ENCODE measurements around the gene SNRNP48. TPM values are rescaled to one million over a fixed set of nuclear protein-coding genes. Genes with fewer than 3 reads are reported as not detected.

The SNRNP48 gene
- total and polyA plus RNA-seq, 2 of the 8 experiments (the other 6 are each of a cell fraction or from before 2014, with no cell fraction given): 7.7 to 21.0 TPM

DNA sequence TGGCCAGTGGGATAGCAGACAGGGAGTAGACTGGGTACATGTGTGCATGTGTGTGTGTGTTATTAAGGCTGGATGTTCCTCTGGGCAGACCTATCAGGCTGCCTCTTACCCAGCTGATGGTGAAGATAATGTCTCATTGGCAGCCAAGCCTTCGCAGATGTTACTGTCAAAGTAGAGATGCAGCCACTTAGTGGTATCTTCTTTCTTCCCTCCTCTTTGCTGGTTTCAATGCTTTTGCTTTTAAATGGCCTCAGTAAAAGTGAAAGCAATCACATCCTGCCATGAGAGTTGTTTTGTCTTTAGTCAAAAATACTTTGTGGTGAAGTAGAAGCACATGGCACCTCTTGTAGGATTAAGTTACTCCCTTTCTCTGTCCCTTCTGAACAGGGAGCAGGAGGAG is 57.5 kb downstream of the SNRNP48 start (continued):
- no peak for TF ChIP-seq CREB1 (IDR thresholded peaks at IDR 0.05)
- TF ChIP-seq CEBPB (IDR thresholded peaks at IDR 0.05; ENCODE audit: low read depth, low read length): no peak
- TF ChIP-seq NRF1 (IDR thresholded peaks at IDR 0.05; ENCODE audit: low read depth, low read length): no peak
- TF ChIP-seq BCL11A (IDR thresholded peaks at IDR 0.05; ENCODE audit: low read depth in 2 of 2, low read length in 2 of 2): no peak

Measured in H1 (cell line).